ENCODE data around the gene PLXNB1.

Gene PLXNB1

GRCh38 chr3:48437812-48438211, 7.9 kb upstream of the PLXNB1 start:
- DNase-seq (ENCODE audit: low spot score) = no peak
- no peak for TF ChIP-seq CTCF (IDR thresholded peaks at IDR 0.05; ENCODE audit: extremely low read depth, missing control alignments)

- no peak for TF ChIP-seq CTCF (IDR thresholded peaks at IDR 0.05; ENCODE audit: extremely low read depth, missing control alignments)
- DNase-seq (ENCODE audit: low spot score) = no peak
These were observed 7.0 kb upstream of the PLXNB1 start for GRCh38 chr3:48436855-48437254.

- no peak for DNase-seq (ENCODE audit: low spot score)
- no peak for TF ChIP-seq CTCF (IDR thresholded peaks at IDR 0.05; ENCODE audit: extremely low read depth, missing control alignments)
These were observed 6.5 kb upstream of the PLXNB1 start for GRCh38 chr3:48436477-48436787.

GRCh38 chr3:48435774-48436476, 6.0 kb upstream of the PLXNB1 start:
- DNase-seq (ENCODE audit: low spot score) = peak; percentile 88
- TF ChIP-seq CTCF (IDR thresholded peaks at IDR 0.05; ENCODE audit: extremely low read depth, missing control alignments) = peak; percentile 100

GRCh38 chr3:48435223-48435595, 5.3 kb upstream of the PLXNB1 start:
- no peak for TF ChIP-seq CTCF (IDR thresholded peaks at IDR 0.05; ENCODE audit: extremely low read depth, missing control alignments)
- DNase-seq (ENCODE audit: low spot score) = no peak

GRCh38 chr3:48434591-48435222, 4.8 kb upstream of the PLXNB1 start:
- DNase-seq (ENCODE audit: low spot score) = no peak
- no peak for TF ChIP-seq CTCF (IDR thresholded peaks at IDR 0.05; ENCODE audit: extremely low read depth, missing control alignments)

GRCh38 chr3:48433472-48434118, 3.7 kb upstream of the PLXNB1 start:
- TF ChIP-seq CTCF (IDR thresholded peaks at IDR 0.05; ENCODE audit: extremely low read depth, missing control alignments) = no peak
- DNase-seq (ENCODE audit: low spot score) = no peak

All from GM20000 (cell line).